K562 (cell line): ENCODE measurements around the gene PDE4D. TPM values are rescaled to one million over a fixed set of nuclear protein-coding genes. Genes with fewer than 3 reads are reported as not detected.

Experiments used
- ATAC-seq: fragments of 200-7000 bp; cut with Tn5 transposase; 3 replicates; pipeline ENCODE4 v1.9.1; 2020; ENCODE audit warnings: moderate library complexity
- BruUV-seq: library from RNA; stranded (reverse); fragments of 400-500 nt; replicated peaks from 2 replicates; lab custom pipeline; 2021; lab: Mats Ljungman, UMichigan
- CTCF ChIA-PET: fragments of 300-600 bp; formaldehyde crosslinking; extraction: SDS; loops from one replicate; lab custom pipeline; 2021; ENCODE audit warnings: low intra/inter-chr PET ratio; lab: Yijun Ruan, JAX
- POLR2A ChIA-PET: fragments of 300-600, 350-650 bp; sonication (Branson Sonifier 250); formaldehyde crosslinking; extraction: SDS; loops from one replicate; lab custom pipeline; 2021; ENCODE audit warnings: antibody characterized with exemption, inconsistent platforms; lab: Yijun Ruan, JAX
- DNase-seq, 4 experiments: peaks; one replicate each; pipeline versions ENCODE4 v3.0.0 to v3.0.0-alpha.2; 2011 to 2018; ENCODE audit warnings: low spot score in 3 of 4, mixed read lengths in 3 of 4; ENCODE audit errors: extremely low read depth in 1 of 4
- FAIRE-seq: peaks from 2 replicates; lab custom pipeline; 2011; peaks lifted over from hg19 to GRCh38; lab: Jason Lieb, UNC
- H2AFZ ChIP-seq: 2 replicates; pipeline ENCODE4 v1.6.0; 2011; ENCODE audit warnings: low read depth, low read length, control low read depth, inconsistent platforms
- H3K27ac ChIP-seq: fragments of 200-600 bp; 3 replicates; pipeline ENCODE4 v1.8.0; 2011; ENCODE audit warnings: low read depth, mild to moderate bottlenecking, control low read depth, inconsistent platforms, low read length, moderate library complexity, mixed read lengths; ENCODE audit errors: extremely low read depth
- H3K27me3 ChIP-seq, 2 experiments: fragments of 300-600 bp in 1 of 2; 2 replicates in 1 of 2; 3 replicates in 1 of 2; pipeline versions ENCODE4 v1.6.0 to v1.8.0; 2011; ENCODE audit warnings: inconsistent platforms in 2 of 2, low read length in 2 of 2, mild to moderate bottlenecking in 1 of 2, mixed read lengths in 1 of 2, moderate library complexity in 1 of 2; ENCODE audit not compliant: control insufficient read depth in 2 of 2, insufficient read depth in 2 of 2
- H3K36me3 ChIP-seq: fragments of 300-600 bp; 3 replicates; pipeline ENCODE4 v1.8.0; 2011; ENCODE audit warnings: mild to moderate bottlenecking, low read length, inconsistent platforms; ENCODE audit not compliant: control insufficient read depth, insufficient read depth
- H3K4me1 ChIP-seq, 2 experiments: fragments of 200-600 bp in 1 of 2; replicated peaks in 1 of 2; 2 replicates in 1 of 2; 3 replicates in 1 of 2; pipeline versions ENCODE4 v1.5.1 to v1.8.0; 2011; ENCODE audit warnings: inconsistent platforms in 2 of 2, low read length in 2 of 2, mild to moderate bottlenecking in 1 of 2, mixed read lengths in 1 of 2, moderate library complexity in 1 of 2; ENCODE audit not compliant: control insufficient read depth in 2 of 2, insufficient read depth in 2 of 2
- H3K4me2 ChIP-seq: 2 replicates; pipeline ENCODE4 v1.6.1; 2011; ENCODE audit warnings: low read length, control low read depth, inconsistent platforms, mixed read lengths; ENCODE audit not compliant: insufficient read depth
- H3K4me3 ChIP-seq: fragments of 200-600 bp; sonication (generic), shearing (Covaris generic); 2 replicates; pipeline ENCODE4 v1.5.1; 2016; ENCODE audit warnings: control low read depth, inconsistent platforms
- H3K79me2 ChIP-seq: fragments of 200-600 bp; 3 replicates; pipeline ENCODE4 v1.8.0; 2011; ENCODE audit warnings: low read length, inconsistent platforms; ENCODE audit not compliant: control insufficient read depth, insufficient read depth
- H3K9ac ChIP-seq, 2 experiments: 2 replicates each; pipeline versions ENCODE4 v1.6.0 to v1.6.1; 2011; ENCODE audit warnings: low read depth in 2 of 2, low read length in 2 of 2, control low read depth in 1 of 2, inconsistent platforms in 1 of 2, mild to moderate bottlenecking in 1 of 2, mixed read lengths in 1 of 2; ENCODE audit not compliant: insufficient read depth in 1 of 2
- H3K9me1 ChIP-seq: one replicate; pipeline ENCODE4 v1.6.0; 2011; ENCODE audit warnings: inconsistent platforms, mild to moderate bottlenecking, low read length, moderate library complexity; ENCODE audit not compliant: control insufficient read depth, insufficient read depth
- H3K9me3 ChIP-seq: replicated peaks from 2 replicates; pipeline ENCODE4 v1.5.1; 2011; ENCODE audit warnings: low read depth, low read length, inconsistent platforms; ENCODE audit not compliant: control insufficient read depth, insufficient read depth
- H4K20me1 ChIP-seq: replicated peaks from 2 replicates; pipeline ENCODE4 v1.6.1; 2011; ENCODE audit warnings: low read length, inconsistent platforms, mixed read lengths; ENCODE audit not compliant: control insufficient read depth, insufficient read depth
- CBX2 ChIP-seq: fragments of 200-600 bp; sonication (generic); IDR thresholded peaks from one replicate; pipeline ENCODE4 v1.6.1; 2012; ENCODE audit warnings: mild to moderate bottlenecking, low read length, inconsistent platforms; ENCODE audit not compliant: insufficient read depth, poor library complexity, severe bottlenecking
- CREM ChIP-seq: IDR thresholded peaks from 2 replicates; pipeline ENCODE4 v1.6.1; 2014; ENCODE audit warnings: antibody characterized with exemption, low read depth
- GABPB2 ChIP-seq: fragments of 250-450 bp; sonication (Bioruptor Pico); conservative IDR thresholded peaks from 2 replicates; pipeline ENCODE4 v1.5.1; 2021; ENCODE audit warnings: mild to moderate bottlenecking
- HNRNPL ChIP-seq: fragments of 200-400 bp; formaldehyde crosslinking; IDR thresholded peaks from 2 replicates; pipeline ENCODE4 v1.6.1; 2017; ENCODE audit warnings: low read depth, mild to moderate bottlenecking, low read length
- KDM4B ChIP-seq, 2 experiments: fragments of 450-650 bp in 1 of 2; sonication (generic) in 1 of 2; IDR thresholded peaks; 2 replicates each; pipeline ENCODE4 v1.6.1; 2016 to 2017; ENCODE audit warnings: borderline replicate concordance in 2 of 2, antibody characterized with exemption in 1 of 2, low read depth in 1 of 2, mild to moderate bottlenecking in 1 of 2
- LEF1 ChIP-seq: fragments of 450-650 bp; IDR thresholded peaks from 2 replicates; pipeline ENCODE4 v1.6.1; 2016; ENCODE audit warnings: mild to moderate bottlenecking
- MYC ChIP-seq, 2 experiments: fragments of 250-450 bp in 1 of 2; sonication (Bioruptor Pico) in 1 of 2; IDR thresholded peaks; 2 replicates each; pipeline versions ENCODE4 v1.5.1 to v1.6.1; 2012 to 2021; ENCODE audit warnings: low read depth in 2 of 2, borderline replicate concordance in 1 of 2, improper control_type of control experiment in 1 of 2, low read length in 1 of 2, mild to moderate bottlenecking in 1 of 2, moderate library complexity in 1 of 2
- RBM39 ChIP-seq: fragments of 200-400 bp; formaldehyde crosslinking; optimal IDR thresholded peaks from 2 replicates; pipeline ENCODE3; 2018; ENCODE audit warnings: low read depth, low read length
- ZHX1 ChIP-seq: fragments of 150-350 bp; conservative IDR thresholded peaks from 2 replicates; pipeline ENCODE4 v1.6.1; 2014; ENCODE audit warnings: low read length
- ZNF3 ChIP-seq: fragments of 250-450 bp; sonication (Bioruptor Pico); IDR thresholded peaks from 2 replicates; pipeline ENCODE4 v1.5.0; 2021; ENCODE audit warnings: mild to moderate bottlenecking, moderate library complexity
- ZNF583 ChIP-seq: fragments of 250-450 bp; sonication (Bioruptor Pico); IDR thresholded peaks from 2 replicates; pipeline ENCODE4 v1.4.0; 2020
- WGBS: fragments of 100-300 bp; shearing (Covaris generic); methylation state at CpG from one replicate; pipeline ENCODE4 v1.1.6; 2016; ENCODE audit warnings: low coverage, mixed read lengths; ENCODE audit not compliant: insufficient coverage; ENCODE audit errors: missing lambda C conversion rate; 5-methylcytosine and 5-hydroxymethylcytosine counted together
- in situ Hi-C: fragments of 300-500 bp; cut with MboI; formaldehyde crosslinking; loops from 4 replicates; pipeline ENCODE4 v1.15.0; 2018; ENCODE audit warnings: inconsistent platforms, mixed read lengths
- intact Hi-C: fragments of 100-400 bp; cut with micrococcal nuclease; formaldehyde crosslinking; loops from 2 replicates; pipeline ENCODE4 v1.14.2; 2022
- polyA plus RNA-seq, 8 experiments: library from polyadenylated mRNA; depleted of rRNA in 4 of 8; stranded (reverse) in 5 of 8; unstranded in 3 of 8; fragments of >200 nt; fragmentation: Nextera tagmentation in 2 of 8; fragmentation: Illumina TruSeq in 1 of 8; extraction: Ambion mirVana in 2 of 8; extraction: Trizol in 1 of 8; gene quantifications; 2 replicates each; pipeline versions ENCODE4 v1.2.1 to v1.2.3, GENCODE V29; 2011 to 2014; ENCODE audit warnings: inconsistent platforms in 1 of 8, missing spikeins in 1 of 8
- total RNA-seq, 7 experiments: library from RNA; depleted of rRNA in 6 of 7; stranded (reverse); fragments of >200 nt in 6 of 7; fragmentation: Illumina TruSeq in 2 of 7; extraction: Trizol in 2 of 7; gene quantifications; 2 replicates each; pipeline versions ENCODE4 v1.2.1 to v1.2.3, GENCODE V29; 2011 to 2021; ENCODE audit warnings: low replicate concordance in 1 of 7
- TF ChIP-seq, protein P1 (sequence below): fragments of 450-650 bp; IDR thresholded peaks from 2 replicates; pipeline ENCODE4 v1.6.1; 2016; ENCODE audit warnings: antibody characterized with exemption

The PDE4D gene
- total and polyA plus RNA-seq, 9 of the 15 experiments (the other 6 are each of a cell fraction or from before 2014, with no cell fraction given) = 0.04 to 0.46 (median 0.13) TPM

DNA sequence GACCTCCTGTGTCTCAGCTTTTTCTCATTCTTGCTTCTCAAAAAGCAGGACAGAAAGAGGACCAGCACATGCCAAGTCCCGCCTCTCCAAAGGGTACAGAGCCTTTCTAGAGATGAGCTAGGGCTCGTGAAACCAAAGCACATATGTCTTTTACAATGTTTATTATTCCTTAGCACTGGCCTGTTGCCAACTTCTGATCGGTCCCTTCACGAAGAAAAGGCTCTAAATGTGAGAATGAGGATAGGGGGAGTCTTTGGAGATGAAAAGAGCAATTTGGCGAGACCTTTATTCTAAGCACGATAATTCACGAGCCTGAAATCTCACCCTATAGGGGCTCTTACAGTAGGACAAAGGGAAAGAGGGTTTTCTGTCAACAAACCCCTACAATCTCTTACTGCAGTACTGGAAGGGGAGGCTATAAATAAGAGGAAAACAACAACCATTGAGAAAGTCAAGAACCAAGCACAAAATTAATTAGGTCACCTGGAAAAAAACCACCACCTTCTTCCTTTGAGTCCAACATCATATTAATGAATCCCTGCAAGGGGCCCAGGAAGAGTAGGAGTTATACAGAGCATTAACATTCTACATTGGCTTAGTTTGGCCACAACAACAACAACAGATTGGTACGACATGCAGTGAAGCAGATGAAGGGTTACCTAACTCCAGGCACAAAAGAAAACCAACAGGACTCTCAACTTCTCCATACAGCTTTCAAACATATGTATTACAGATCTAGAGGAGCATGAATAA is 309.5 kb downstream of the PDE4D start (continued):
- TF ChIP-seq GABPB2 (CRISPR knock-in tag) = no peak
- TF ChIP-seq LEF1 = no peak

DNA sequence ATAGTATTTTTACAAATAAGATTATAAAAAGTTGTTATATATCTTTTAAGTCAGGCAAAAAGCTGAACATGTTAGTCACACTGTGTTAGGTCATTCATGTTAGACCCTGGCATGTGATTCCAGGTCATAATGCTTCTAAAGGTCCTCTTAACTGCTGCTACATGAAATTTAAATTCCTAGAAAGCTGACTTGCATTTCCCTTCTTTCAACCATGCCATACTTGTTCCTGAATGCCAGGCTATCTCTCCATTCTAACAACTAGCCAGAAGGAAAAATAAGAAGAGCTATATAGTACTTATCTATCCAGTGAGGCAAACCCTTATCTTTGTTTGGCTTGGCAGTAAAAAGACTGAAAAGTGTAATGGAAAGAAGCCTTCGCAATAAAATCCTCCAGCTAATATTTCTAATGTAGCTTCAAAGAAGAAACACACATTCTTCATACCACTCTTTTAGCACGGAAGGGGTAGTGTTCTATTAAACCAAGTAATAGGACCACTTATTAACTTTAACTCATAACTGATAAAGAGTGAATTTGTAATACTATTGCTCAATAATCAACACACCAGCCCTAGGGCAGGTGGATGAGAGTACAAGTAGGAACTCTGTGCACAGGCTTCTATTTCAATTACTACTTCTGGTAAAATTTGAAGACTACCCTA is 310.2 kb downstream of the PDE4D start:
- Histone ChIP-seq H3K9me1 (no peaks in the 10 kb centered on the region), H4K20me1 (no peaks in the 10 kb centered on the region), H3K4me1 (no peaks in the 10 kb centered on the region), H3K36me3 (no peaks in the 10 kb centered on the region), H3K9ac (no peak overlapping the region), H3K27me3 (no peaks in the 10 kb centered on the region), H3K9me3 (no peaks in the 10 kb centered on the region), H2AFZ (no peak overlapping the region), H3K4me3 (no peak overlapping the region), H3K27ac (no peak overlapping the region), H3K79me2 (no peaks in the 10 kb centered on the region), H3K4me2 (no peak overlapping the region)
- ATAC-seq (no peak), FAIRE-seq (no peak), DNase-seq (no peak)
- ChIA-PET CTCF (no interaction called here), POLR2A (no interaction called here)
- intact Hi-C loops (no loop called here), in situ Hi-C loops (no loop called here)
- WGBS = 0% methylated on average over 2 of the region's 2 CpGs
- BruUV-seq = no TSS peak
- TF ChIP-seq, protein P1, sequence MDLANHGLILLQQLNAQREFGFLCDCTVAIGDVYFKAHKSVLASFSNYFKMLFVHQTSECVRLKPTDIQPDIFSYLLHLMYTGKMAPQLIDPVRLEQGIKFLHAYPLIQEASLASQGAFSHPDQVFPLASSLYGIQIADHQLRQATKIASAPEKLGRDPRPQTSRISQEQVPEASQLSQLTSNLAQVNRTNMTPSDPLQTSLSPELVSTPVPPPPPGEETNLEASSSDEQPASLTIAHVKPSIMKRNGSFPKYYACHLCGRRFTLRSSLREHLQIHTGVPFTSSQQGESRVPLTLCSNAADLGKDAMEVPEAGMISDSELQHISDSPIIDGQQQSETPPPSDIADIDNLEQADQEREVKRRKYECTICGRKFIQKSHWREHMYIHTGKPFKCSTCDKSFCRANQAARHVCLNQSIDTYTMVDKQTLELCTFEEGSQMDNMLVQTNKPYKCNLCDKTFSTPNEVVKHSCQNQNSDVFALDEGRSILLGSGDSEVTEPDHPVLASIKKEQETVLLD = no peak
- TF ChIP-seq CBX2 (no peak), ZNF3 (CRISPR knock-in tag) (no peak), RBM39 (no peak), MYC (IDR thresholded peaks at IDR 0.05; ENCODE audit: low read depth, low read length) (no peak), MYC (CRISPR knock-in tag; IDR thresholded peaks at IDR 0.05; ENCODE audit: borderline replicate concordance, low read depth) (no peak), HNRNPL (no peak), ZNF583 (CRISPR knock-in tag) (no peak), ZHX1 (no peak), CREM (no peak), KDM4B (IDR thresholded peaks at IDR 0.05; ENCODE audit: borderline replicate concordance in 2 of 2, low read depth in 1 of 2) (no peak)
